A549 (cell line): Measurements from ENCODE around the gene ZNRF3. TPM values are rescaled to one million over a fixed set of nuclear protein-coding genes. Genes with fewer than 3 reads are reported as not detected.

Experiments
- ATAC-seq, 2 experiments: fragments of 200-7000 bp in 1 of 2; fragments of >200 bp in 1 of 2; cut with Nextera tagmentation in 1 of 2; cut with Tn5 transposase in 1 of 2; 3 replicates each; pipeline versions ENCODE4 v1.8.0 to v1.9.1; 2018 to 2020; ENCODE audit warnings: mild to moderate bottlenecking in 1 of 2, moderate library complexity in 1 of 2
- CTCF ChIA-PET: fragments of 300-600 bp; sonication (Branson Sonifier 250); formaldehyde crosslinking; extraction: SDS; loops from one replicate; lab custom pipeline; 2021; ENCODE audit warnings: antibody characterized with exemption, inconsistent platforms; lab: Yijun Ruan, JAX
- POLR2A ChIA-PET: fragments of 350-600 bp; formaldehyde crosslinking; extraction: SDS; loops from one replicate; lab custom pipeline; 2021; ENCODE audit warnings: antibody characterized with exemption, inconsistent platforms; lab: Yijun Ruan, JAX
- DNase-seq, 2 experiments: peaks; one replicate each; pipeline versions ENCODE4 v3.0.0 to v3.0.0-alpha.2; 2011 to 2016; ENCODE audit warnings: low read depth in 1 of 2, low spot score in 1 of 2
- FAIRE-seq: peaks from 2 replicates; lab custom pipeline; 2011; peaks lifted over from hg19 to GRCh38; lab: Jason Lieb, UNC
- H3K27ac ChIP-seq, 2 experiments: fragments of >200 bp; sonication (Bioruptor Twin); formaldehyde crosslinking; 3 replicates each; pipeline ENCODE4 v1.5.1; 2016 to 2017
- H3K4me1 ChIP-seq: fragments of >200 bp; sonication (Bioruptor Twin); formaldehyde crosslinking; 3 replicates; pipeline ENCODE4 v1.6.1; 2016
- H3K4me2 ChIP-seq: fragments of >200 bp; sonication (Bioruptor Twin); formaldehyde crosslinking; 3 replicates; pipeline ENCODE4 v1.6.1; 2016
- H3K4me3 ChIP-seq: fragments of >200 bp; sonication (Bioruptor Twin); formaldehyde crosslinking; 3 replicates; pipeline ENCODE4 v1.5.1; 2016
- H3K9me3 ChIP-seq: fragments of >200 bp; sonication (Bioruptor Twin); formaldehyde crosslinking; 3 replicates; pipeline ENCODE4 v1.6.1; 2016
- BHLHE40 ChIP-seq: IDR thresholded peaks from 2 replicates; pipeline ENCODE4 v1.6.1; 2012; ENCODE audit warnings: low read depth, low read length, inconsistent platforms
- CBX2 ChIP-seq: fragments of 200-600 bp; sonication (generic); IDR thresholded peaks from 2 replicates; pipeline ENCODE4 v1.6.1; 2016; ENCODE audit warnings: low read depth, mild to moderate bottlenecking, borderline replicate concordance
- CHD2 ChIP-seq: fragments of 150-350 bp; IDR thresholded peaks from 2 replicates; pipeline ENCODE4 v1.6.1; 2014; ENCODE audit warnings: low read length; ENCODE audit not compliant: partially characterized antibody
- CHD4 ChIP-seq: fragments of 200-600 bp; sonication (generic); IDR thresholded peaks from 2 replicates; pipeline ENCODE4 v1.6.1; 2016; ENCODE audit warnings: antibody characterized with exemption, mild to moderate bottlenecking, borderline replicate concordance
- CTCF ChIP-seq: fragments of >200 bp; sonication (Bioruptor Twin); formaldehyde crosslinking; IDR thresholded peaks from 3 replicates; pipeline ENCODE4 v1.5.1; 2016
- E2F6 ChIP-seq: IDR thresholded peaks from 2 replicates; pipeline ENCODE4 v1.6.1; 2012; ENCODE audit warnings: low read depth, borderline replicate concordance
- EHF ChIP-seq: fragments of 250-450 bp; sonication (Bioruptor Pico); IDR thresholded peaks from 2 replicates; pipeline ENCODE4 v1.5.0; 2020; ENCODE audit warnings: mild to moderate bottlenecking
- ELK1 ChIP-seq: fragments of 150-350 bp; IDR thresholded peaks from 2 replicates; pipeline ENCODE4 v1.6.1; 2014; ENCODE audit warnings: low read depth, mild to moderate bottlenecking, low read length
- GATA3 ChIP-seq: IDR thresholded peaks from 2 replicates; pipeline ENCODE4 v1.6.1; 2012; ENCODE audit warnings: borderline replicate concordance
- HES2 ChIP-seq: fragments of >200 bp; sonication (Bioruptor Twin); formaldehyde crosslinking; IDR thresholded peaks from 2 replicates; pipeline ENCODE4 v1.6.1; 2016
- HEYL ChIP-seq: fragments of 250-450 bp; sonication (Bioruptor Pico); IDR thresholded peaks from 2 replicates; pipeline ENCODE4 v1.8.0; 2021; ENCODE audit warnings: mild to moderate bottlenecking, moderate library complexity
- HMGXB4 ChIP-seq: fragments of 250-450 bp; sonication (Bioruptor Pico); IDR thresholded peaks from 2 replicates; pipeline ENCODE4 v1.5.0; 2021; ENCODE audit warnings: mild to moderate bottlenecking, moderate library complexity, borderline replicate concordance
- HOXA7 ChIP-seq: fragments of 250-450 bp; sonication (Bioruptor Pico); IDR thresholded peaks from 2 replicates; pipeline ENCODE4 v1.5.0; 2020; ENCODE audit warnings: mild to moderate bottlenecking, moderate library complexity
- HOXB13 ChIP-seq: fragments of 250-450 bp; sonication (Bioruptor Pico); IDR thresholded peaks from 2 replicates; pipeline ENCODE4 v1.5.0; 2020; ENCODE audit warnings: low read depth, mild to moderate bottlenecking, moderate library complexity
- HOXB5 ChIP-seq: fragments of 250-450 bp; sonication (Bioruptor Pico); IDR thresholded peaks from 2 replicates; pipeline ENCODE4 v1.5.0; 2020; ENCODE audit warnings: mild to moderate bottlenecking, moderate library complexity
- KDM1A ChIP-seq: fragments of 200-600 bp; sonication (generic); IDR thresholded peaks from 2 replicates; pipeline ENCODE4 v1.6.1; 2016; ENCODE audit warnings: low read depth, mild to moderate bottlenecking
- MAX ChIP-seq: IDR thresholded peaks from 2 replicates; pipeline ENCODE4 v1.6.1; 2012
- NPAS2 ChIP-seq: fragments of 250-450 bp; sonication (Bioruptor Pico); IDR thresholded peaks from 2 replicates; pipeline ENCODE4 v1.8.0; 2022; ENCODE audit warnings: mild to moderate bottlenecking, moderate library complexity, borderline replicate concordance
- RAD21 ChIP-seq, 2 experiments: fragments of >200 bp in 1 of 2; sonication (Bioruptor Twin) in 1 of 2; formaldehyde crosslinking in 1 of 2; IDR thresholded peaks in 1 of 2; conservative IDR thresholded peaks in 1 of 2; 2 replicates in 1 of 2; 3 replicates in 1 of 2; pipeline ENCODE4 v1.6.1; 2012 to 2018; ENCODE audit warnings: inconsistent platforms in 1 of 2
- RNF2 ChIP-seq: fragments of 200-600 bp; sonication (generic); IDR thresholded peaks from 2 replicates; pipeline ENCODE4 v1.6.1; 2016; ENCODE audit warnings: low read depth, mild to moderate bottlenecking, antibody characterized with exemption, moderate library complexity, borderline replicate concordance
- ZFP36 ChIP-seq: fragments of 450-650 bp; IDR thresholded peaks from 2 replicates; pipeline ENCODE4 v1.6.1; 2014; ENCODE audit warnings: borderline replicate concordance; ENCODE audit not compliant: partially characterized antibody
- ZNF302 ChIP-seq: fragments of 250-450 bp; sonication (Bioruptor Pico); IDR thresholded peaks from 2 replicates; pipeline ENCODE4 v1.9.0; 2021; ENCODE audit warnings: inconsistent platforms, mild to moderate bottlenecking, moderate library complexity
- WGBS: methylation state at CpG from one replicate; pipeline ENCODE4 v1.1.6; 2017; ENCODE audit errors: missing lambda C conversion rate; 5-methylcytosine and 5-hydroxymethylcytosine counted together
- polyA plus RNA-seq, 4 experiments: library from polyadenylated mRNA; depleted of rRNA in 3 of 4; stranded (reverse); fragments of >200 nt; fragmentation: RNase III in 1 of 4; extraction: RNeasy Plus Mini Kit Qiagen cat#74134 plus additional on column Dnase treatment in 1 of 4; gene quantifications; 2 replicates in 3 of 4; 3 replicates in 1 of 4; pipeline ENCODE4 v1.2.3, GENCODE V29; 2011 to 2017

The ZNRF3 gene
- polyA plus RNA-seq, 2 of the 4 experiments (the other 2 are of a cell fraction) = 4.6 to 6.9 TPM

- Histone ChIP-seq H3K4me1 (peaks cover 82% of the 10 kb centered on the region), H3K9me3 (no peaks in the 10 kb centered on the region), H3K27ac (peak overlapping the region in 1 of 2 experiments; percentile 30; a peak in 2 of 6 replicates), H3K4me2 (no peak overlapping the region), H3K4me3 (no peak overlapping the region)
- WGBS = 86% methylated on average over 3 of the region's 3 CpGs
- FAIRE-seq (no peak), DNase-seq (no peak), ATAC-seq (no peak)
- ChIA-PET POLR2A (no interaction called here), CTCF (interaction anchor here (1.1 to 1.6 kb wide), 2 partner anchors 10 to 60 kb away, joined by 3 read pairs; no protein-coding TSS in a partner anchor)
- TF ChIP-seq E2F6 = no peak
- TF ChIP-seq CHD2 = no peak
- no peak for TF ChIP-seq HOXB13 (CRISPR knock-in tag)
- TF ChIP-seq NPAS2 (CRISPR knock-in tag) = no peak
- no peak for TF ChIP-seq HOXB5
- no peak for TF ChIP-seq BHLHE40
- TF ChIP-seq HEYL (CRISPR knock-in tag) = no peak
- no peak for TF ChIP-seq ZNF302
- no peak for TF ChIP-seq CTCF
- TF ChIP-seq HOXA7 (CRISPR knock-in tag) = no peak
- no peak for TF ChIP-seq HMGXB4
- no peak for TF ChIP-seq MAX
- no peak for TF ChIP-seq KDM1A
- TF ChIP-seq RNF2 = no peak
- TF ChIP-seq EHF (CRISPR knock-in tag) = no peak
- no peak for TF ChIP-seq RAD21 (conservative IDR thresholded peaks at IDR 0.05 in 1 of 2, IDR thresholded peaks at IDR 0.05 in 1 of 2)
- TF ChIP-seq CBX2 = no peak
- TF ChIP-seq HES2 = no peak
Observed at GRCh38 chr22:28915969-28916368, 32.6 kb downstream of the ZNRF3 start.

- H3K27ac ChIP-seq = peak overlapping the region; percentile 59 to 74
- FAIRE-seq = no peak
- ChIA-PET CTCF (interaction anchor here (0.8 to 1.4 kb wide), 3 partner anchors 12 to 113 kb away, joined by 3 to 5 read pairs (median 3); no protein-coding TSS in a partner anchor), POLR2A (interaction anchor here (0.5 to 1.0 kb wide), 2 partner anchors 8 to 113 kb away, joined by 4 read pairs; no protein-coding TSS in a partner anchor)
- H3K4me1 ChIP-seq = peaks cover 82% of the 10 kb centered on the region
- no peaks in the 10 kb centered on the region for H3K9me3 ChIP-seq
- peak; percentile 7 to 31 for DNase-seq
- TF ChIP-seq ELK1 (no peak), NPAS2 (CRISPR knock-in tag) (no peak), CHD4 (no peak), GATA3 (no peak), ZFP36 (no peak)
- peak; percentile 69 to 70 for ATAC-seq
- 64% methylated on average over 11 of the region's 12 CpGs for WGBS
- H3K4me3 ChIP-seq = no peak overlapping the region
- H3K4me2 ChIP-seq = peak overlapping the region; percentile 60
Observed at GRCh38 chr22:28917747-28918549, 34.6 kb downstream of the ZNRF3 start.
